Memory B cell (primary cell): ENCODE results near the gene TPI1.

Source experiments
- ATAC-seq: fragments of 150-1000 bp; cut with Tn5 transposase; 2 replicates; pipeline ENCODE4 v1.10.0; 2021; ENCODE audit warnings: low read depth, mild to moderate bottlenecking, moderate library complexity
- DNase-seq, 2 donors: peaks; one replicate each; pipeline ENCODE4 v3.0.0; 2022; ENCODE audit warnings: low spot score in 2 of 2
- H3K27ac Mint-ChIP-seq: one replicate; pipeline ENCODE4 v1.8.0; 2022; ENCODE audit warnings: mild to moderate bottlenecking, moderate library complexity, mixed read lengths
- H3K27me3 Mint-ChIP-seq: one replicate; pipeline ENCODE4 v1.8.0; 2022; ENCODE audit warnings: mixed read lengths
- H3K36me3 Mint-ChIP-seq: one replicate; pipeline ENCODE4 v1.8.0; 2022; ENCODE audit warnings: mild to moderate bottlenecking, mixed read lengths
- H3K4me1 Mint-ChIP-seq: one replicate; pipeline ENCODE4 v1.8.0; 2022; ENCODE audit warnings: mixed read lengths
- H3K4me3 Mint-ChIP-seq: one replicate; pipeline ENCODE4 v1.8.0; 2022; ENCODE audit warnings: mild to moderate bottlenecking, moderate library complexity, mixed read lengths
- H3K9me3 Mint-ChIP-seq: one replicate; pipeline ENCODE4 v1.8.0; 2022; ENCODE audit warnings: mixed read lengths

TPI1 gene

DNA sequence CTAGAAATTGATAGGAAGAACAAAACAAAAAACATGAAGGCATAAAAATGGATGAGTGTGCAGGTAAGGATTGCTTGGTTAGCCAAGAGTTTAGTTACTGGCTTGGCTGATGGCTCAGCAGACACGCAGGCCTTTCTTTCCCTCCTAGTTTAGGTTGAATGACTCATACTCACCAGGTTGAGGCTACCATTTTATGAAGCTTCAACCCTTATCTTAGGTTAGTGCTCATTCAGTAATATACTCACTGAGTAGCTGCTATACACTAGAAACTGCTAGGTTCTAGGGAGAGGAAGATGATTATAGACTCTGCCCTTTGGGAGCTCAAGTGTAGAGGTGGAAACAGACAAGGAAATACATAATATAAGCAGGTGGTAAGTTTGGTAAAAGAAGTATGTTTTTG lies 33.1 kb upstream of the TPI1 start:
- H3K4me3 Mint-ChIP-seq: no peak overlapping the region
- ATAC-seq (no peak), DNase-seq (no peak)

DNA sequence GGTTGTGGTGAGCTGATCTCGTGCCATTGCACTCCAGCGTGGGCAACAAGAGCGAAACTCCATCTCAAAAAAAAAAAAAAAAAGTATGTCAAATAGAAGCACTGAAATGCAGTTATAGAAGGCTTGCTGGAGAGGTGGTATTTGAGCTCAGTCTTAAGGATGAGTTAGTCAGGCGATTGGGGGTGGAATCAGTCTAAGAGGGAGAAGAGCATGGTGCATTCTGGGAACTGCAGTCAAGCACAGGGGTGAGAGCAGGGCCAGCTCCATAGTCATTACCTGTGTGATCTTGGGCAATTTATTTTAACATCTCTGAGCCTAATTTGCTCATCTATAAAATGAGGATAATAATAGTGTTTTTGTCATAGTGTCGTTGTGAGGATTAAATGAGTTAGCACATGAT lies 32.5 kb upstream of the TPI1 start:
- Mint-ChIP-seq H3K27me3 (peaks cover 9% of the 10 kb centered on the region), H3K4me1 (peaks cover 11% of the 10 kb centered on the region), H3K4me3 (no peak overlapping the region), H3K36me3 (no peaks in the 10 kb centered on the region), H3K27ac (no peak overlapping the region), H3K9me3 (no peaks in the 10 kb centered on the region)
- DNase-seq: no peak
- ATAC-seq: no peak

More for the DNA sequence above, 33.1 kb upstream of the TPI1 start:
- Mint-ChIP-seq H3K9me3 (no peaks in the 10 kb centered on the region), H3K27me3 (peaks cover 12% of the 10 kb centered on the region), H3K36me3 (no peaks in the 10 kb centered on the region), H3K27ac (no peak overlapping the region), H3K4me1 (peaks cover 11% of the 10 kb centered on the region)

DNA sequence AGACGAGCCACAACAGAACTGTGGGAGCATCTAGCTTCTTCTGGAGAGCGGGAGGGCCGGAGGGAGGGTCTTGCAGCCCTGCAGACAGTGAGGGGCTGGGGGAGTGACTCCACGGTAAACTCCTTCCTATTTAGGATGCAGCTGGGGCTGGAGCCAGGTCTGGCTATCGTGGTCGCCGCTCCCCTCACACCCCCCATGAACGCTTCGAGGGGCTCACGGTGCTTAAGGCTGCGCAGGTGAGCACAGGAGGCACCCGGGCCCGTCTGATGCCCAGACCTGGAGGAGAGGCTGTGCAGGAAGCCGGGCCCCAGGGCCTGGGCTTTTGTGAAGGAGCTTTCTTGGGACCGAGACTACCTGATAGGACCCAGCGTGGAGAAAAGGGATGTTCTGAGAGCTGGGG lies 30.5 kb upstream of the TPI1 start:
- H3K4me1 Mint-ChIP-seq: peaks cover 17% of the 10 kb centered on the region
- no peaks in the 10 kb centered on the region for H3K27me3 Mint-ChIP-seq
- H3K36me3 Mint-ChIP-seq: no peaks in the 10 kb centered on the region
- H3K4me3 Mint-ChIP-seq: no peak overlapping the region
- H3K27ac Mint-ChIP-seq: no peak overlapping the region
- no peak for ATAC-seq
- no peak for DNase-seq
- no peaks in the 10 kb centered on the region for H3K9me3 Mint-ChIP-seq

DNA sequence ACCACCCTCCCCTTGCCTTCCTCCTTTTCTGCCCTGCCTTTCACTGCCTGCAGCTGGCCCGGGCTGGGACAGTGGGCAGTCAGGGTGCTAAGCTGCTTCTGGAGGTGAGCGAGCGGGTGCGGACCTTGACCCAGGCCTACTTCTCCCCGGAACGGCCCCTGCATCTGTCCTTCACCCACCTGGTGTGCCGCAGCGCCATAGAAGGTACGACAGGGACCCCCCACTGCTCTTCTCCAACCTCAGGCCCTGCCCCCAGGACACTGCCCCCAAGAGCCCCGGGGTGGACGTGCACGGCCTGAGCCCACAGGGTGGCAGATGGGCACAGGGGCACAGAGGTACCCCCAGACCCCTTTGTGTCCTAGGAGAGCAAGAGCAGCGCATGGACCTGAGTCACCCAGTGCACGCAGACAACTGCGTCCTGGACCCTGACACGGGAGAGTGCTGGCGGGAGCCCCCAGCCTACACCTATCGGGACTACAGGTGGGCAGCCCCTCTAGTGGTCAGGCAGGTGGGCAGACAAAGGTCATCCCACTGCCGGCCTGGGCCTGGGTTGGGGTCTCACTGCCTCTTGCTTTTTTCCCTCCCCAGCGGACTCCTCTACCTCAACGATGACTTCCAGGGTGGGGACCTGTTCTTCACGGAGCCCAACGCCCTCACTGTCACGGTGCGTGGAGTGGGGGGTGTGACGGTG lies 29.8 kb upstream of the TPI1 start:
- peaks cover 17% of the 10 kb centered on the region for H3K4me1 Mint-ChIP-seq

DNA sequence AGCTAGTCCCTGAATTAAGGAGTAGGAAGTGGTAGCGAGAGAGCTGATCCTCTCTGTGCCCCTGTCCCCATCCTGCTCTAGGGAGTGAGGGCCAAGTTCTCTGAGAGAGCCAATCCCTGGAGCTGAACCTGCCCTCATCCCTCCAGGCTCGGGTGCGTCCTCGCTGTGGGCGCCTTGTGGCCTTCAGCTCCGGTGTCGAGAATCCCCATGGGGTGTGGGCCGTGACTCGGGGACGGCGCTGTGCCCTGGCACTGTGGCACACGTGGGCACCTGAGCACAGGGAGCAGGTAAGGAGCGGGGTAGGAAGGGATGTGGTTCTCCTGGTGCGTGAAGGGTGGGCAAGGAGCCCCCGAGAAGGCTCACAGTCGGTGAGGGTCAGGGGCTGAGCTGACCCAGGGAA lies 28.5 kb upstream of the TPI1 start:
- no peak for DNase-seq
- Mint-ChIP-seq H3K4me1 (peaks cover 22% of the 10 kb centered on the region), H3K36me3 (no peaks in the 10 kb centered on the region), H3K27me3 (peaks cover 6% of the 10 kb centered on the region), H3K27ac (no peak overlapping the region), H3K4me3 (peak overlapping the region; percentile 21), H3K9me3 (no peaks in the 10 kb centered on the region)
- ATAC-seq: no peak

More for the DNA sequence above, 29.8 kb upstream of the TPI1 start:
- Mint-ChIP-seq H3K27me3 (no peaks in the 10 kb centered on the region), H3K27ac (no peak overlapping the region), H3K4me3 (no peak overlapping the region), H3K9me3 (no peaks in the 10 kb centered on the region), H3K36me3 (no peaks in the 10 kb centered on the region)
- no peak for ATAC-seq
- DNase-seq: no peak

DNA sequence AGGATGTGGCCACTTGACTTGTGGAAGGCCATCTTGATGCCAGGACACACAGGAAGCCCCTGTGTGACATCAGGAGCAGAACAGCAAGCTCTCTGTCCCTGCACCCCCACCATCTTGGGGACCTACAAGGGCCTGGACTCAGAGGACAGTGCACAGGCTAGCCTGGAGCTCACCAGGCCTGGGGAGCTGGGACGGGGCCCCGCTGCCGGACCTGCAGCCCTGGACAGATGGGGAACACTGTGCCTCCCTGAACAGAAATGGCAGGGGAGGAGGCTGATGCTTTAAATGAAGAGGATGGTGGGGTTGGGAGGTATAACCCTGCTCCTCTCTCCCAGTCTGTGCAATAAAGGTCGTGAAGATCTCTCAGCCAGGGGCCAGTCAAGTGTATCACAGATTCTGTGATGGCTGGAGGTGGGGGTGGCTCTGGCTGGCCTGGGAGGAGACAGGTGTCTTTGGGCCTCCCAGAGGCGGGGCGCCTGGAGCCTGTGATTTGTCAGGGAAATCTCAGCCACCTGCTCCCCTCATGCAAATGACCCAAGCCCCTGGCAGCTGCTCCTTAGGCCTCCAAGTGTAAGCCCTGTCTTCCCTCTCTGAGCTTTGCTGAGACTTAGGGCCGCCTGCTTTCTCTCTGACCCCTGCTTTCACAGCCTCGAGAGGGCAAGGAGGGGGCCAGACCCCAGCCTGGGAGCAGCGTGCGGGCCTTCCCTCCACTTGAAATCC lies 27.7 kb upstream of the TPI1 start:
- H3K4me1 Mint-ChIP-seq: peaks cover 22% of the 10 kb centered on the region
- H3K27ac Mint-ChIP-seq: no peak overlapping the region
- H3K9me3 Mint-ChIP-seq: no peaks in the 10 kb centered on the region
- ATAC-seq: peak; percentile 91
- peaks cover 6% of the 10 kb centered on the region for H3K27me3 Mint-ChIP-seq
- no peaks in the 10 kb centered on the region for H3K36me3 Mint-ChIP-seq
- peak overlapping the region; percentile 25 for H3K4me3 Mint-ChIP-seq
- peak in 1 of 2 donors; percentile 45 for DNase-seq

DNA sequence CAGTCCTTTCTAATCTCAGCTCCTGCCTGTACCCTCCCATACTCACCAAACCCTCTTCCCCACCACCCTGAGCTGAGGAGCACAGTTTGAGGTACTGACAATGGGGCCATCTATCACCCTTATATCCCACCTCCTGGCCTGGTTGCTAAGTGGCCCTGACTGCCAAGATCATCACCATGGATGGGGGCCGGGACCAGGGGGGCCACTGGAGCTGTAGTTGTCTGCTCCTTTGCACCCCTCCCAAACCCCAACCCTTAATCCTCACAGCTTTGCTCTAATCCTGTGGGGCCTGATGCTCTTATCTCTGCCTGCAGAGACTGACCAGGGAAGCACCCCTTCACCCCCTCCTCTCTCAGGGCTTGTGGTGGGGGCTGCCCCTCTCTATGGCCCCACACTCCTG lies 27.0 kb upstream of the TPI1 start:
- Mint-ChIP-seq H3K36me3 (no peaks in the 10 kb centered on the region), H3K9me3 (no peaks in the 10 kb centered on the region), H3K4me1 (peaks cover 22% of the 10 kb centered on the region), H3K27me3 (peaks cover 6% of the 10 kb centered on the region), H3K4me3 (peak overlapping the region; percentile 25), H3K27ac (no peak overlapping the region)
- peak; percentile 10 for ATAC-seq
- DNase-seq: no peak

DNA sequence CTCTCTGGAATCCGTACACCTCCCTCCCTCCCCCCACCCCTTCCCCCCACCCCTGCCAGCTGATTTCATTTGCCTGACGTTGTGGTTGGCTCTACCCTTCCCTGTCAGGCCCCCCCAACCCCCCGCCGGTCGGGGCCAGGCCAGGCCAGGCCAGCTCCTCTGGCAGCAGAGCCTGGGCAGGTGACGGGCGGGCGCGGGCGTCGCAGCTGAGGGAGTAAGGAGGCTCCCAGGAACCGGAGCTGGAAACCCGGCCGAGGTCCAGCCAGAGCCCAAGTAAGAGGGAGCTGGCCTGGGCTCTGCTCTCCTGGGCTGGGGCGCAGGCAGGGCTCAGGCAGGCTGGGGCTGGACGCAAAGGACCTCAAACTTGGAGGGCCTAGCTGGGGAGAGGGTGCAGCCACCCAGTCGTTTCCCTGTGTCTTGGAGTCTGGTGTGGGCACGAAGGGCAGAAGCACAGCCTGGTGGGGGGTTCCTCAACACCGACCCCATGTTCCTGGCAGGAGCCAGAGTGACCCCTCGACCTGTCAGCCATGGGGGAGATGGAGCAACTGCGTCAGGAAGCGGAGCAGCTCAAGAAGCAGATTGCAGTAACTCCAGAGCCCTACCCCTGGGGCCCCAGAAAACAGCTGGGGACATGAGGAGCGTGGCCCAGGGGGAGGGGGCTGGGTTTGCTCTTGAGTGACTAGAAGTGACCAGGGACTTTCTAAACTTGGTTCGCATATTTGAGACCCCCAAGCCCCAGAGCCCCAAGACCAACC lies 26.4 kb upstream of the TPI1 start, which contains the start of gene GNB3:
TSS of gene GNB3 (plus strand) at position 165 of the 755 bp plus-strand sequence. CDS start at position 528, 363 bp downstream.
- peaks cover 6% of the 10 kb centered on the region for H3K27me3 Mint-ChIP-seq
- DNase-seq: no peak
- peaks cover 18% of the 10 kb centered on the region for H3K4me1 Mint-ChIP-seq
- no peak for ATAC-seq
- H3K36me3 Mint-ChIP-seq: no peaks in the 10 kb centered on the region
- H3K4me3 Mint-ChIP-seq: peak within 1 kb of the TSS; percentile 25
- no peak within 1 kb of the TSS for H3K27ac Mint-ChIP-seq
- no peaks in the 10 kb centered on the region for H3K9me3 Mint-ChIP-seq

DNA sequence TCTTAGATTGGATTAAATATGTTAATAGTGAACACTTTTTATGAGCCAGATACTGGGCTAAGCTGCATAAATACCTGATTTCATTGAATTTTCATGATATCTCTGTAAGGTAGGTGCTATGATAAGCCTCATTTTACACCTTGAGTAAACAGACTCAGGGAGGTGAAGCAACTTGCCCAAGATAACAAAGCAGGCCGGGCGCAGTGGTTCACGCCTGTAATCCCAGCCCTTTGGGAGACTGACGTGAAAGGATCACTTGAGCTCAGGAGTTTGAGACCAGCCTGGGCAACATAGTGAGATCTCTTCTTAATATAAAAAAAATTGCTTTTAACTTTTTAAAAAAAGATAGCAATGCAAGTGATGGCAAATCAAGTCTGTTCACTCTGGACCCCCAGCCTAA lies 25.3 kb upstream of the TPI1 start:
- DNase-seq (no peak), ATAC-seq (no peak)
- Mint-ChIP-seq H3K9me3 (no peaks in the 10 kb centered on the region), H3K27me3 (peaks cover 6% of the 10 kb centered on the region), H3K36me3 (no peaks in the 10 kb centered on the region), H3K27ac (no peak overlapping the region), H3K4me1 (peaks cover 18% of the 10 kb centered on the region), H3K4me3 (no peak overlapping the region)

DNA sequence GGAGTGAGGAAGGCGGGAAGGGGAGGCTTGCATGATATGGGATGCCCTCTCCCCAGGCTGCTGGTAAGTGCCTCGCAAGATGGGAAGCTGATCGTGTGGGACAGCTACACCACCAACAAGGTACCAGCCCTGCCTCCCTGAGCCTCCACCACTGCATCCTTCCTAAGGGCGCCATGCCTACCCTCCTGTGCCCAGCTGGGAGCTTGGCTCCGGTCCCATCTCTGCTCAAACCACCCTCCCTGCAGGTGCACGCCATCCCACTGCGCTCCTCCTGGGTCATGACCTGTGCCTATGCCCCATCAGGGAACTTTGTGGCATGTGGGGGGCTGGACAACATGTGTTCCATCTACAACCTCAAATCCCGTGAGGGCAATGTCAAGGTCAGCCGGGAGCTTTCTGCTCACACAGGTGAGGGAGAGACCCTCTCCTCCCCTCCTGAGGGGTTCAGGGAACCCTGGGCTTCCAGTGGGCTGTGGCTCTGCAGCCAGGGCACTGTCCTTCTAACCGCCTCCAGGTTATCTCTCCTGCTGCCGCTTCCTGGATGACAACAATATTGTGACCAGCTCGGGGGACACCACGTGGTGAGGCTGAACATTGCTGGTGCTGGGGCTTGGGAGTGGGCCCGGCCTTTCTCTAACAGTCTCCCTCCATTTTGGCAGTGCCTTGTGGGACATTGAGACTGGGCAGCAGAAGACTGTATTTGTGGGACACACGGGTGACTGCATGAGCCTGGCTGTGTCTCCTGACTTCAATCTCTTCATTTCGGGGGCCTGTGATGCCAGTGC lies 24.0 kb upstream of the TPI1 start:
- peaks cover 18% of the 10 kb centered on the region for H3K4me1 Mint-ChIP-seq
- ATAC-seq: no peak
- DNase-seq: no peak
- H3K4me3 Mint-ChIP-seq: no peak overlapping the region
- H3K9me3 Mint-ChIP-seq: no peaks in the 10 kb centered on the region
- H3K27ac Mint-ChIP-seq: no peak overlapping the region
- peaks cover 6% of the 10 kb centered on the region for H3K27me3 Mint-ChIP-seq
- no peaks in the 10 kb centered on the region for H3K36me3 Mint-ChIP-seq

DNA sequence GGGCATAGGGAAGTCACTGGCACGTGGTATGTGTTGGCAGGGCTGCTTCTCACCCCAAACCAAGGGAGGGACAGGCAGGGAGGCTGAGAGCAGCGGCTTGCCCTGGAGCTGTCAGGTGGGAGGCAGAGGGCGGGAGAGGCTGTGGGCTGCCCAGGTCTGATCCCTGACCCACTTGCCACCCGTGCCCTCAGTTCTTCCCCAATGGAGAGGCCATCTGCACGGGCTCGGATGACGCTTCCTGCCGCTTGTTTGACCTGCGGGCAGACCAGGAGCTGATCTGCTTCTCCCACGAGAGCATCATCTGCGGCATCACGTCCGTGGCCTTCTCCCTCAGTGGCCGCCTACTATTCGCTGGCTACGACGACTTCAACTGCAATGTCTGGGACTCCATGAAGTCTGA lies 21.9 kb upstream of the TPI1 start:
- Mint-ChIP-seq H3K27me3 (peaks cover 6% of the 10 kb centered on the region), H3K36me3 (no peaks in the 10 kb centered on the region), H3K27ac (no peak overlapping the region), H3K4me3 (no peak overlapping the region), H3K9me3 (no peaks in the 10 kb centered on the region), H3K4me1 (peaks cover 10% of the 10 kb centered on the region)
- DNase-seq (no peak), ATAC-seq (no peak)

DNA sequence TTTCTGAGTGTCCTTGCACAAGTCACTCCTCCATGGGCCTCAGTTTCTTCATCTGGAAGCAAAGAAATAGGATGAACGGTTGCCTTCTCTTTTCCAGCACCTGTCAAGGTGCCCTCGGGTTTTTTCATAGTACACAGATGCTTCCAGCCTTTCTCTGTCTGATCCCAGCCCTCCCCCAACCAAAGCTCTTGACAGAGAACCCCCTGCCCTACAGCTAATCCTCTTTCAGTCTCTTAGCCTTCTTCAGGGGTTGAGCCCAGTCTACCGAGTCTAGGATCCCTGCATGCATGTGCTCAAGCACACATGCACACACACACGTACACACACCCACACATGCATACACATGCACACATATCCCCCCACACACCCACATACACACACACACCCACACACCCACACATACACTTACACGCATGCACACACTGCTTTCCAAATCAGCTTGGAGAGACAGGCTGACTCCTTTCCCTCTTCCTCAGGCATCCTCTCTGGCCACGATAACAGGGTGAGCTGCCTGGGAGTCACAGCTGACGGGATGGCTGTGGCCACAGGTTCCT lies 20.9 kb upstream of the TPI1 start:
- peaks cover 6% of the 10 kb centered on the region for H3K27me3 Mint-ChIP-seq
- ATAC-seq (no peak), DNase-seq (no peak)
- no peak overlapping the region for H3K4me3 Mint-ChIP-seq
- H3K4me1 Mint-ChIP-seq: peaks cover 13% of the 10 kb centered on the region
- no peak overlapping the region for H3K27ac Mint-ChIP-seq
- no peaks in the 10 kb centered on the region for H3K36me3 Mint-ChIP-seq
- H3K9me3 Mint-ChIP-seq: no peaks in the 10 kb centered on the region

DNA sequence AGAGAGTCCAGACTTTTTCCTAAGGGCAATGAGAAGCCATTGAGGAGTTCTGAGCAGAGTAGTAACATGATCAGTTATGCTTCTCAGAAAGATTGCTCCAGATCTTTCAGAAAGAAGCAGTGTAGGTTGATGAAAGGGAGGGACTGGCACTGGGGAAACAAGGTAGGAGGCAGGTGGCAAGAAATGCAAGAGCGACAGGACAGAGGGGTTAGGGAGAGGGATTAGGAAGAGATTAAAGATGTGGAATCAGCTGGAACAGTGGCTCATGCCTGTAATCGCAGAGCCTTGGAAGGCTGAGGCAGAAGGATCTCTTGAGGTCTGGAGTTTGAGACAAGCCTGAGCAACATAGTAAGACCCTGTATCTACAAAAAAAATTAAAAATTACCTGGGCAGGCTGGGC lies 19.7 kb upstream of the TPI1 start:
- H3K36me3 Mint-ChIP-seq: no peaks in the 10 kb centered on the region
- ATAC-seq (no peak), DNase-seq (no peak)
- H3K9me3 Mint-ChIP-seq: no peaks in the 10 kb centered on the region
- peaks cover 6% of the 10 kb centered on the region for H3K27me3 Mint-ChIP-seq
- peaks cover 13% of the 10 kb centered on the region for H3K4me1 Mint-ChIP-seq
- no peak overlapping the region for H3K4me3 Mint-ChIP-seq
- H3K27ac Mint-ChIP-seq: no peak overlapping the region
